Activated CD8-positive, alpha-beta memory T cell treated with anti-CD3 and anti-CD28 coated beads, Interleukin-2, amount 50 U/mL, for 24 hours (primary cell): Measurements from ENCODE around the gene JAML.

Experiments used
- DNase-seq: peaks from one replicate; pipeline ENCODE4 v3.0.0-alpha.2; 2020; ENCODE audit errors: extremely low read depth

JAML gene

DNA sequence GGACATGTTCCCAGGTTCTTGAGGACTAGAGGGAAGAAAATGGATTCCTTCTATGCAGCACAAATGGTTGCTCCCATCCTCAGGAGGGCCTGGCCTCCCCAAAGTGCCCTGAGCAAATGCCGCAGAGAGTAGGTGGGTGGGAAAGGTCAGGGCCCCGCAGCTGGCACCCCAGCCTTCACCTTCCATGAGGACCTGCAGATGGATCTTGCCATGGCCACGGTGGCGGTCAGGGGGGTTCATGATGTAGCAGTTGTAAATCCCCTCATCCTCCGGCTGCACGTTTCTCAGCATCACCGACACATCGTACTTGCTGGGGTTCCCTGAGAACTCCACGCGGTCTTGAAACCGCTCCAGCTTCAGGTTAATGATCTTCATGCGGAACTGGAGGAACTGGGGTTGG is 56.9 kb downstream of the JAML start:
- no peak for DNase-seq

GRCh38 chr11:118167253-118167652 is 57.6 kb downstream of the JAML start:
- DNase-seq = no peak

- no peak for DNase-seq
Measured at GRCh38 chr11:118166641-118167040, 58.2 kb downstream of the JAML start.

DNA sequence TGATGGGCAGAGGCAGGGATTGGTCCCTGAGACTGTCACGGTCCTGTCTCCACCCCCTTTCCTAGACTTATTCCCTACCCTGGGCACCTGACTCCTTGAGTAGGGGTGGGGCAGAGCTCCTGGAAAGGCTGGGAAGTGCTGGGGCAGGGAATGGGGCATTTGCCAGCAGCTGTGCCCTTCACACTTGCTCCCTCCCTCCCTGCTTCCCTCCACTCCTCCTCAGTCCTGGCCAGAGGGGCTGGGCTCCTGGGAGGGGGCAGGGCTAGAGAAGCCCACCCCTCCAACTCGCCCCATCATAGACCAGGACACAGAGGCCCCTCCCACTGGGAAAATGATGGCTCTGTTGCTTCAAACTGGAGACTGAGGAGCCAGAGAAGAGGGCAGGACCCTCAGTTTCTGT is 59.9 kb downstream of the JAML start:
- DNase-seq = no peak

GRCh38 chr11:118163494-118163893 is 61.3 kb downstream of the JAML start:
- no peak for DNase-seq

- DNase-seq = no peak
Measured at GRCh38 chr11:118162846-118163245, 62.0 kb downstream of the JAML start.

GRCh38 chr11:118161786-118162185 is 63.0 kb downstream of the JAML start:
- no peak for DNase-seq

- no peak for DNase-seq
Measured at GRCh38 chr11:118157186-118157895, 67.5 kb downstream of the JAML start.

DNA sequence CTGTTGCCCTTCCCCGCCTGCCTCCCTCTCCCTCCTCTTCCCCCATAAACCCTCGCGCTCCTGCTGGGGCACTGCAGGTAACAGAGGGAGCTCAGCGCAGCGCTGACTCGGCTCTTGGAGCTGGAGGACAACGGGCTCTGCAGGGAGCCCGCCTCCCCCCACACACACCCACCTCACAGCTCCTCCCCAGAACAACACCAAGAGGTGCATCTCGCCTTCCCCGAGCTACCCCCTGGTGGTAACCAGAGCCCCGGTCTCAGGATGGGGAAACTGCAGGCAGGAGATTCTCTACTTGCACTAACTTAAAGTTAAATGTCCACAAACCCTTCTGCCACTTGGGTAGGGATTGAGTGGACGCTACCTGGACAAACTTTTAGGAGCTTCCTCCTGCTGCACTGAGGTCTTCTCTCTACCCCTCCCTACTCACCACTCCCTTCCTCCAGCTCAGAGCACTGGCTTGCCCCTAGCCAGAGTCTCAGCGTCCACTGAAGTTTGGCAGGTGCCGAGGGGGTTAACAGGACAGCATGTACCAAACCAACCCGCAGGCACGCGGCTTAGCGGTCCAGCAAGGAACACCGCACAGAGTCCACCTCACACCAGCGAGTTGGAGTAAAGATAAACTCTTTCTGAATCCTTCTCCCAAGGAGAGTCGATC is 68.2 kb downstream of the JAML start:
- no peak for DNase-seq

DNA sequence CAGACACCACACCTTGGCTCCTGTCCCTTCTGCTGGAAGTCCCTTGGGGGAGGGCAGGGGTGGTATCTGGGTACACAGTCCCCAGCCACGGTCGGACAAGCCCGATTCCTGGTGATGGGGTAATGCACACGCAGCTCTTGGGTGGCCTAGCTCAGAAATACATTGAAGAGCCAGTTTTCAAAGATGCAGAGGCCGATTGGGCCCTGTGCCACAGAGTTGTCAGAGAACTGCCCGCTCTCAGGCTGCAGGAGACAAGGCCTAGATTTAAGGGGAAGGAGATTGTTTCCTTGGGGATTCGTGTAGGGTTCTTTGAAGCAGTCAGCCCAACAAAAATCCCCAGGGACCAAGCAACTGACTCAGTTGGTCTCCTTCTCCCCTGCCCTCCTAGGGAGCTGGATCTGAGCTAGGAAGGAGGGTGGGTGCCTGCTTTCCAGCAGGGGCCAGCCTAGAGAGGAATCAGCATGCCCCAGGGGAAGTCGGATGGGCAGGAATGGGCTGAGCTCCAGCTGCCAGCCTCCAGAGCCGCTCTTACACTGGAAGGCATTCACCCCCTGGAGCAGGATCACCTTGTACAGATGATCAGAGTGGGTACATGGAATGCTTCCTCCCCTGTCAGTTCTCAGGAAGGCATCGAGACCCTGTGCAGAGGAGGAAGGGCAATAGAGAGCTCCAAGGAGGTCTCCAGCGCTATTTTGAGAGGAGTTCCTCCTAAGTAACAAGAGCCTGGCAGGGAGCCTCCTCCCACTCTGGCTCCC is 68.9 kb downstream of the JAML start:
- DNase-seq = no peak

DNA sequence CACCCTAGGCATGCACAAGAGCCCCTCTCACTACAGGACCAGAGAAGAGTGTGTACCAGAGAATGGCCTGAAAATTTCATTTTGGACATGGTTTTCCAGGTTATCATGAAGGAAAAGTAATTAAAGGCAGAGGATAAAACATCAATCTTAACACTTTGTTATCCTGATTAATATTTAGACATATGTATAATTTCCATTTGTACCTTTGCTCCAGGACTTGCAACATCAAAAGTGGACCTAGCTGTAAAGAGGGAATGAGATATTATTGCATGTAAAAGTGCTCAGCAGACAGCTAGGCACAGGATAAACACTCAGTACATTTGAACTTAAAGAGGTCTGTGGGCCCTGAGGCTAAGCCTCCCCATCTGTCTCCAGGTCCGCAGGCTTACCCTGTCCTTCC is 70.2 kb downstream of the JAML start:
- no peak for DNase-seq

DNA sequence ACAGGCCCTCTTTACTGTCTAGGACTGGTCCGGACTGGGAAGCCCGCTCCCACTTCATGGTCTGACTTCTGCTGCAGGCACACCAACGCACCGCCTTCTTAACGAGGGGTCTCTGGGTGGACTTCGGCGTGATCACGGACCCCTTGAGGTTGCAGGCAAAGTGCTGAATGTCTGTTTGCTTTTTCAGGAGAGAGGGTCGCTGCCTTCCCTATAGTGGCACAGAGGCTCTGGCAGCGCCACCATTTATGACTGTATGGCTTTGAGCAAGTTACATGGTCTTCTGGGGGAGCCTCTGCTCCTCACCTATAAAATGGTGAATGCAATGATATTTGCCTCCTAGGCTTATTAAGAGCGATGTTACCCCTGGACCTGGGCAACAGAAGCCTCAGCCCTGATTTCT is 70.8 kb downstream of the JAML start:
- DNase-seq = no peak

DNA sequence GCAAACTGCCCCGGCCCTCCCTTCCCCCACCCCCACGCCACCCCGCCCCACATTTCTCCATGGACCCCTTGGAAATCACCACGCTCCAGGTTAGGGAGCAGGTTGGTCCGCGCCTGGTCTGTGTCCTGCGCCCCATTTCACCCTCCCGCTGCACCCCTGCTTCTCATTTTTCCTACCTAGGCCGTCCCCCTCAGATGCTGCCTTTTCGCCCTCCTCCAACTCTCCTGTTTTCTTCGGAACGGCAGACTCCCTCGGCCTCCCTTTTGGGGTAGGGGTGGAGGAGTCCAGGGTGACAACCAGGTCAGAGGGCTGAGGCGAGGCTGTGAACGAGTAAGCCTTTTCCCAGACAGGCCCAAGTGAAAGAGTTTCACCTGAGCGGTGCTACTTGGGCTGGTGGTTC is 71.3 kb downstream of the JAML start:
- no peak for DNase-seq

- no peak for DNase-seq
Measured at GRCh38 chr11:118152552-118153471, 72.0 kb downstream of the JAML start, which contains the start of gene SCN4B. Gene SCN4B (minus strand): TSS chr11:118152823. CDS start chr11:118152673, 150 bp downstream.

- no peak for DNase-seq
Measured at GRCh38 chr11:118152020-118152551, 72.7 kb downstream of the JAML start.

DNA sequence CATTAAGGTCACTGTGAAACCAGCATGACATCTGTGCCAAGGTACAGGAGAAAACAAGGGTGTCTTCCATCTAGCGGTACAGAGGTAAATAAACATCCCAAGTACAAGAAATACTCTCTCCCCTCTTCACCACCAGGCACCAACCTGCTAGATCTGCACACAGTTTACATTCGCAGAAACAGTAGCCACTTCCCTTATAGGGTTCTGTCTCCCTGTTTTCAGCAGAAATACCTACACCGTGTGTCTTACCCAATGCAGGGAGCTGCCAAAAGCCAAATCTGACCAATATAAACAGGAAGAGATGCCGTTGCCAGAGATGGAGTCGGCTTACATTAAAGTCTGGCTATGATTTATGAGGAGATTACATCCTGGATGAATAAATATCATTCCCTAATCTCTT is 73.4 kb downstream of the JAML start:
- no peak for DNase-seq

DNA sequence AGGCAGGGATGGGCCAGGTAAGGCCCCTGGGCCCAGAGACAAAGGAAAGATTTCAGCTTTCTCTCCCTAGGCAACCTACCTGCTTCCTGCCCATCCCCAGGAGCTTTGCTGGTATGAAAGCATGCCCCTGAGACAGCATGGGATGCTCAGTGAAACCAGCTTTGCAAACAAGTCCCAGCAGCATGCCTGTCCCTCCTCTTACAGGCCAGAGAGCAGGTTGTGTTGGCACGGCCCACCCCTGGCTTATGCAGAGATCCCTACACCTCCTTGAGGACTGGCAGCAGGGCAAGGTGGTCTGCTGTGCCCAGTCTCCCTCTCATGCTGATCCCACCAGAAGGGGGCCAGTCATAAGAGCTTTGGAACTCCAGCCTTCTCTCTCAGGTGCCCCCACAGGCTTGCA is 75.3 kb downstream of the JAML start:
- no peak for DNase-seq

DNA sequence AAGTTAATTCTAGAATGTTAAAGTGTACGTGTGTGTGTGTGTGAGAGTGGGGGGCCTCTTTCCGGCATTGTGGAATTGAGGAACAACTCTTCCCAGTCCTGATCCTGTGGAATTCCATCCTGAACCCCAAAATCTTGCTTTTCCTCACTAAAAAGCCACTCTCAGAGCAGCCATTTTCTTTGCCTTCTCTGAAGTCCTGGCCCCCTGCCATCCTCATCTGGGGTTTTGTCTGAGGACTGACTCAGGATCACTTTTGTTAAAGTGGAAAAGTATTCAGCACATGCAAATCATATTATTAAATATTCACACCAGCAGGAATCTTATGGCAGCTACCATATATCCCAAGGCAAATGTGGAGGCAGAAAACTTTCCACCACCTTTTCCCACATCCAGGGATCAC is 76.0 kb downstream of the JAML start:
- no peak for DNase-seq

GRCh38 chr11:118148240-118148639 is 76.6 kb downstream of the JAML start:
- DNase-seq = no peak

GRCh38 chr11:118147502-118147901 is 77.3 kb downstream of the JAML start:
- DNase-seq = no peak

DNA sequence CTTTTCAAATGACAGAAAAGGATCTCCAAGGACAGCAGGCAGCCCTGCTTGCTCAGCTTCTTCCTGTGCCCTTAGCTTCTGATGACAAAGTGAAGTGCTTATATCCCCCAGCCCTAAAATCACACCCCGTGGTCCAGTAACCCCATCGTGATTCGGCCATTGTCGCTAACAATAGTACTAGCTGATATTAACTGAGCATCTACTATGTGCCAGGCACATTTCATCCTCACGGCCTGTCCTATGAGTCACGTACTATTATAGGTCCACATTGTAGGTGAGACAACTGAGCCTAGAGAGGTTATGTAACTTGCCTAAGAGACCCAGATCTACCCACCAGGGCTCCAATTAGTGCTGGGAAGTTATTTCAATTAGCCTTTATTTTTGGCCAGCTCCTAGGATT is 78.3 kb downstream of the JAML start:
- no peak for DNase-seq
